Measurements from ENCODE around the gene NCAN. TPM values are rescaled to one million over a fixed set of nuclear protein-coding genes. Genes with fewer than 3 reads are reported as not detected.
A peak's percentile ranks its signal among the peaks of the same experiment; 100 is the strongest.

NCAN gene
- total and polyA plus RNA-seq, 3 donors from 2014 or later = 2.3 to 3.7 (median 3.3) TPM

DNA sequence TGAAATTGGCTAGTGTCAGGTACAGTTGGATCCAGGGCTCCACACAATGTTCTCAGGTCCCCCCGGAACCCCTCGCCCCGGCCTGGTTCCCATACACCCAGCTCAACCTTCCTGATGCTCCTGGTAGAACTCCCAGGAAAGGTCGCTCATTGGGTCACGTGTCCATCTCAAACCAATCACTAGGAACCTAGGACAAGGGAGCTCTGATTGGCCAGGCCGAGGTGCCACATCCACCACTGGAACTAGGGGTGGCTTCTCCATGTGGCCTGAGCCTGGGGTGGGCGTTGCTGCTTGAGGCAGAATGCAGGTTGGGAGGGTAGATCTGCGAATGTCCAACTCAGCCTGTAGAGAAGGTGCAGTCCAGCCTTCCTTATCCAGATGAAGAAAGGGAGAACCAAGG lies 34.8 kb upstream of the NCAN start:
- H3K27me3 ChIP-seq = no peaks in the 10 kb centered on the region
- TF ChIP-seq CTCF (IDR thresholded peaks at IDR 0.05) = no peak
- no peak for TF ChIP-seq POLR2A (IDR thresholded peaks at IDR 0.05)
- no peaks in the 10 kb centered on the region for H3K9me3 ChIP-seq
- no peak overlapping the region for H3K27ac ChIP-seq
- no peak overlapping the region for H3K4me3 ChIP-seq
- no peaks in the 10 kb centered on the region for H3K4me1 ChIP-seq
- no peaks in the 10 kb centered on the region for H3K36me3 ChIP-seq (ENCODE audit: low read depth, missing control alignments)
- WGBS, 2 donors = 91 to 95% methylated on average over 8 of the region's 8 CpGs
- intact Hi-C loops (cut with DNase I; ENCODE audit: low total_unique reads) = no loop called here
- no peak for DNase-seq

DNA sequence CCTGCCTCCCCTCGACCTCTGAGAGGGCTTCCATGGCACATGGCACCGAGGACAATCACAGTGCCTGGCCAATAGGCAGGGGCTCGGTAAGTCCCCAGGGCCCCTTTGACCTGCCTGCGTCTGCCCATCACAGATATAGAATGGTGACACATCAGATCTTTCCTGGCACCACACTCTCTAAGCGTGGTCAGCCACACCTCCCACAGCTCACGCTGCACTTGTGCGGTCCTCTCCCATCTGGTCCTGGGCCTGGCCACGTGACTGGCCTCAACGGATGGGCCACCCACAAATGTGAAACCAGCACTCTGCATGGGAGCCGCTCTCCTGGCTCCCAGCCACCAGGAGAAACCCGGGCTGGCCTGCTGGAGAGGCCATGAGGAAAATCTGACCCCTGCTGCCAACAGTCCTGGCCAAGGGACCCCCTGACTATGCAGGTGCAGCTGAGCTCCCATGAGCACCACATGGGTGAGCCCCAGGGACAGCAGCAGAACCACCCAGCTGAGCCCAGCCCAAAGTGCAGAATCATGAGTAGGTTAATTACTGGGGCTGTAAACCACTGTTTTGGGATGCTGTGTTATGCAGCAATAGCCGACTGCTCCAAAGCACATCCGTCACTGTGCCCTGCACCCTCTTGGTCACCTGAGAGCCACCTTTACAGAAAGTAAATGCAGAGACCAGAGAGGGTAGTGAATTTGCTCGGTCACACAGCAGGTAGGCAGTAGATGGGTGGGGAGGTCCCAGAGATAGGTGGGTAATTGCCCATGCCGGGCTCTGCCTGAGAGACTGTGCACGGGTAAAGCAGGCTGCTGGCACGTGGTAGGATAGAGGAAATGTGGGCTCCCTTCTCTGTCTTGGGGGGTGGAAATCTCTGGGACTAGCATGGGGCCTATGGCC lies 32.0 kb upstream of the NCAN start:
- intact Hi-C loops (cut with DNase I; ENCODE audit: low total_unique reads) = no loop called here
- TF ChIP-seq POLR2A (IDR thresholded peaks at IDR 0.05) = no peak
- no peak for TF ChIP-seq CTCF (IDR thresholded peaks at IDR 0.05)
- H3K36me3 ChIP-seq (ENCODE audit: low read depth, missing control alignments) = no peaks in the 10 kb centered on the region

GRCh38 chr19:19181488-19181998 lies 30.2 kb upstream of the NCAN start:
- no peaks in the 10 kb centered on the region for H3K9me3 ChIP-seq
- H3K27me3 ChIP-seq = no peaks in the 10 kb centered on the region
- H3K36me3 ChIP-seq (ENCODE audit: low read depth, missing control alignments) = no peaks in the 10 kb centered on the region
- no peaks in the 10 kb centered on the region for H3K4me1 ChIP-seq
- WGBS, 2 donors = 79 to 85% methylated on average over 9 of the region's 9 CpGs
- no peak overlapping the region for H3K27ac ChIP-seq
- TF ChIP-seq CTCF (IDR thresholded peaks at IDR 0.05) = no peak
- TF ChIP-seq POLR2A (IDR thresholded peaks at IDR 0.05) = no peak
- no peak for DNase-seq
- intact Hi-C loops (cut with DNase I; ENCODE audit: low total_unique reads) = no loop called here
- no peak overlapping the region for H3K4me3 ChIP-seq

More for the DNA sequence above, 32.0 kb upstream of the NCAN start:
- H3K4me3 ChIP-seq = no peak overlapping the region
- DNase-seq = no peak
- no peaks in the 10 kb centered on the region for H3K27me3 ChIP-seq
- WGBS, 2 donors = 86 to 93% methylated on average over 8 to 16 of the region's 17 CpGs
- no peaks in the 10 kb centered on the region for H3K4me1 ChIP-seq
- H3K9me3 ChIP-seq = no peaks in the 10 kb centered on the region
- no peak overlapping the region for H3K27ac ChIP-seq

GRCh38 chr19:19185853-19186740 lies 25.7 kb upstream of the NCAN start:
- no peak for TF ChIP-seq POLR2A (IDR thresholded peaks at IDR 0.05)
- peak in 2 of 3 experiments; percentile 13 to 34 for TF ChIP-seq CTCF (IDR thresholded peaks at IDR 0.05)
- no peaks in the 10 kb centered on the region for H3K36me3 ChIP-seq (ENCODE audit: low read depth, missing control alignments)
- WGBS, 2 donors = 73 to 92% methylated on average over 2 to 9 of the region's 9 CpGs
- H3K9me3 ChIP-seq = no peaks in the 10 kb centered on the region
- no peaks in the 10 kb centered on the region for H3K27me3 ChIP-seq
- H3K27ac ChIP-seq = no peak overlapping the region
- peaks cover 5% of the 10 kb centered on the region for H3K4me1 ChIP-seq
- intact Hi-C loops (cut with DNase I; ENCODE audit: low total_unique reads) = no loop called here
- H3K4me3 ChIP-seq = no peak overlapping the region
- peak; percentile 23 for DNase-seq
